Measurements from ENCODE around the gene ODR4.
"Not testable (repeated sequence)": the region's sequence is repeated elsewhere in the genome, so short reads cannot be mapped to it uniquely, and the experiment has no call there.

The ODR4 gene

DNA sequence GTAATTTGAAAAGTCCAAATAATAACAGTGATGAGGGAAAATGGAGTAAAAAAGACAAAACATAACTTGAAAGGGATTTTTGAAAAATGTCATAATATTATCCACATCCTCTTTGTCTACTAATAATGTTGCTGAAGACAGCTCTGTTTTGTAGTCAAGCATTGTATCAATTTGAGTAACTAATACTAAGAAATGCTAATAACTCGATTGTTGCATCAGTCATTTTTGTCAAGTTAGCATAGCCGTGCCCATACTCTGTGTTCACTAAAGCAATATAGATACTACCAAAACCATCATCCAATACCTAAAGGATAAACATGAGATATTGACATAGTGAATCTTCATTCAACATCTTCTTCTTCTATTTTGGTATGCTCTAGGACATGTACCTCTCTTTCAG is 68.0 kb downstream of the ODR4 start:
- TF ChIP-seq, protein P1, sequence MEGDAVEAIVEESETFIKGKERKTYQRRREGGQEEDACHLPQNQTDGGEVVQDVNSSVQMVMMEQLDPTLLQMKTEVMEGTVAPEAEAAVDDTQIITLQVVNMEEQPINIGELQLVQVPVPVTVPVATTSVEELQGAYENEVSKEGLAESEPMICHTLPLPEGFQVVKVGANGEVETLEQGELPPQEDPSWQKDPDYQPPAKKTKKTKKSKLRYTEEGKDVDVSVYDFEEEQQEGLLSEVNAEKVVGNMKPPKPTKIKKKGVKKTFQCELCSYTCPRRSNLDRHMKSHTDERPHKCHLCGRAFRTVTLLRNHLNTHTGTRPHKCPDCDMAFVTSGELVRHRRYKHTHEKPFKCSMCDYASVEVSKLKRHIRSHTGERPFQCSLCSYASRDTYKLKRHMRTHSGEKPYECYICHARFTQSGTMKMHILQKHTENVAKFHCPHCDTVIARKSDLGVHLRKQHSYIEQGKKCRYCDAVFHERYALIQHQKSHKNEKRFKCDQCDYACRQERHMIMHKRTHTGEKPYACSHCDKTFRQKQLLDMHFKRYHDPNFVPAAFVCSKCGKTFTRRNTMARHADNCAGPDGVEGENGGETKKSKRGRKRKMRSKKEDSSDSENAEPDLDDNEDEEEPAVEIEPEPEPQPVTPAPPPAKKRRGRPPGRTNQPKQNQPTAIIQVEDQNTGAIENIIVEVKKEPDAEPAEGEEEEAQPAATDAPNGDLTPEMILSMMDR (IDR thresholded peaks at IDR 0.05; ENCODE audit: insufficient read depth, low read depth, low read length, missing control alignments): no peak
- DNase-seq (ENCODE audit: low read depth): no peak
- no peak overlapping the region for H3K4me3 ChIP-seq (ENCODE audit: low read length)

DNA sequence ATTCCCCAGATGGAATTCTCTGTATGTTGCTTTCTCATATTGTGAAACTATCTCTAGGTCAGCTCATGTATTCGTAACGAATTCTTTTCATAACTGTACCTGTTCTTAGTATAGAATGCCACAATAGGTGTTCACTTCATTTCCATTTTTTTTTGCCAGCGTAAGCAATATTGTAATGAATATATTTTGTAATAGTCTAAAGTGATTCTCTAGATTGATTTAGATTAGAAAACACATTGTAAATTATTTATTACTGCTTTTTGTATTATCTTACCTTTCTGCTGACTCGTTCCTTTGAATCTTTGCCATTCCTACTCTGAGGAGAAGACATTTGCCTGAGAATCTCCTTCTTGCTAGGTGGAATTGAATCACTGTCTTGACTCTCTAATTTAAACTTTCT is 70.5 kb downstream of the ODR4 start:
- peak; percentile 33 for DNase-seq (ENCODE audit: low read depth)
- TF ChIP-seq, protein P1 (IDR thresholded peaks at IDR 0.05; ENCODE audit: insufficient read depth, low read depth, low read length, missing control alignments): no peak
- H3K4me3 ChIP-seq (ENCODE audit: low read length): no peak overlapping the region

DNA sequence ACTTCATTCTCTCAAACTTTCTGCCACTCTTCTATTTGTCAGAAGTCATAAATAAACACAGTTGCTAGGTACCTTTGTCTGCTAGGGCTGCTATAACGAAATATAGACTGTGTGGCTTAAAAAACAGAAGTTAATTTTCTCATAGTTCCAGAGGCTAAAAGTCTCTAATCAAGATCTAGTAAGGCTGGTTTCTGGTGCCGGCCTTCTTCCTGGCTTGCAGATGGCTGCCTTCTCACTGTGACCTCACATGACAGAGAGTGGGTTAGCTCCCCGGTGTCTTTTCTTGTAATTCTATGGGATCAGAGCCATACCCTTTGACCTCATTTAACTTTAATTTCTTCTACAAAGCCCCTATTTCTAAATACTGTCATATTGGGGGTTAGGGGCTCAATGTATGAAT is 79.3 kb downstream of the ODR4 start:
- no peak overlapping the region for H3K4me3 ChIP-seq (ENCODE audit: low read length)
- DNase-seq (ENCODE audit: low read depth): no peak
- TF ChIP-seq, protein P1 (IDR thresholded peaks at IDR 0.05; ENCODE audit: insufficient read depth, low read depth, low read length, missing control alignments): no peak

DNA sequence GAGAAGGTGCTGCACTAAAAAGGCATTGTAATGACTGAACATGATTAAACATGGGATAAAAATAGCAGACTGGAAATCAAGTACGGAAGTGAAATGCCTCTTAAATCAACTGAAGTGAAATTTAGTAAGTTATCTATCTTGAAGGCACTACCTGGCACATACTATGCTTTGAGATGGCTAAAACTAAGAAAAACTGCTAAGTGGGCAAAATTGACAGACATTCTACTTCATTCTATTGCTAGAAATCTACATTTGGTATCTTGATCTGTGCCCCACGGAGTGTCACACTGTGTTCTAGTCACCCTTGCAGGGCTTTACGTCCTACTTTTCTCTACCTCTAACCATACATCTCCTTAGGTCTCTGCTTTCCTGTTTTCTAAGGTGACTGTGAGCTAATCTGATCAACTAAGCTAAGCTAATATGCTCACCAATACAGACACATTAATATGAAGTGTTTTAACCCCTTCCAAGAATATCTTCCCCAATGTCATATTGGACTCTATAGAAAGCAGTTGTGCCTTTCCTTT is 81.2 kb downstream of the ODR4 start:
- H3K4me3 ChIP-seq (ENCODE audit: low read length): no peak overlapping the region
- TF ChIP-seq, protein P1 (IDR thresholded peaks at IDR 0.05; ENCODE audit: insufficient read depth, low read depth, low read length, missing control alignments): no peak
- DNase-seq (ENCODE audit: low read depth): no peak

DNA sequence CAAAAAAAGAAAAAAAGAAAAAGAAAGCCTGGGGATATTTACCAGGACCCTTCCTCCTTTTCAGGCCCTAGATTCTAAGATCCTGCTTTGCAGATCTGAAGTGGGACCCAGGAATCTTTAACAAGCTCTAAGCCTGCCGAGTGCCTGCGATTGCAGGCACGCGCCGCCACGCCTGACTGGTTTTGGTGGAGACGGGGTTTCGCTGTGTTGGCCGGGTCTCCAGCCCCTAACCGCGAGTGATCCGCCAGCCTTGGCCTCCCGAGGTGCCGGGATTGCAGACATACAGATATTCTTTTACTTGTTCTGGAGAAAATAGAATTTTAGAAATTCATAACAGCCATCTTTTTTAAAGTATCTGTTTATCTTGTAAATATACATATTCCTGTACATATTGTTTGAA is 83.5 kb downstream of the ODR4 start:
- not testable (repeated sequence) for DNase-seq (ENCODE audit: low read depth); H3K4me3 ChIP-seq (ENCODE audit: low read length)

DNA sequence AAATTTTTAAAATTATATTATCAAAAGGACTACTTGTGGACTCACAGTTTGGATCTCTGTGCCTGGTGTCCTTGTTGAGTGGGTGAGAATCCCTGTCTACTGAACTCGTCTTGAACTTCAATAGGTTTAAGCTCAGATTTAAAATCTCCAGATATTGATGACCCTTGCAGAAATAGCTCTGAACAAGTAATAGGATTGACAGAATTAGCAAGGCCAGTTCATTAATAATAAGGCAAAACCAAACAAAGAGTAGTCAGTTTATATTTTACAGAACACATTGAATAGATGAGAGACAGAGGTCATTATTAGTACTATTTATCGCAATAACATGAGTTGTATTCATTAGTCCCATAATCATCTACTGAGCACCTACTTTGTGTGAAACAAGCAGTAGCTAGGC is 85.4 kb downstream of the ODR4 start, which contains the start of gene PDC:
Gene PDC (minus strand): TSS at position 101 of the 400 bp plus-strand sequence. CDS start 11,655 bp downstream, outside the sequence.
- no peak for DNase-seq (ENCODE audit: low read depth)
- TF ChIP-seq, protein P1 (IDR thresholded peaks at IDR 0.05; ENCODE audit: insufficient read depth, low read depth, low read length, missing control alignments): no peak
- H3K4me3 ChIP-seq (ENCODE audit: low read length): no peak within 1 kb of the TSS

DNA sequence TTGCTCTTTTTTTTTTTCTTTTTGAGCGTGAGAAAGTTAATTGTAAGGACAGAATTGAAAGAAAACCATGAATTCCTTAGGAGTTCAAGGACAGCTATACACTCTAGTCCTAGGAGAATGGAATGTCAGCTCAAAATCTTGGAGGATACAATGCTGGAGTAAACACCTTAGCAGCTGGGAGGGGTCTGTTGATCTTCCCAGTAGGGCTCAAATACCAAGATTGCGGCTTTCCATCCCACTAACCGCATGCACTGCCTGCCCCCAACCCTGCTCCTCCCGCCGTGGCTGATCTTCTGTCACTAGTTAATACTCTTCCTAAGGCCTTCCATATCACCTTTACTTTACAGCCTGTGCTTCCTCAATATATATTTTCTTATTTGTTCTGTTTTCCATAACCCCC is 87.9 kb downstream of the ODR4 start:
- no peak for DNase-seq (ENCODE audit: low read depth)
- no peak overlapping the region for H3K4me3 ChIP-seq (ENCODE audit: low read length)
- TF ChIP-seq, protein P1 (IDR thresholded peaks at IDR 0.05; ENCODE audit: insufficient read depth, low read depth, low read length, missing control alignments): no peak

Data from epithelial cell of esophagus (primary cell).